Stomach (tissue), 9 donors: ENCODE data around the gene SNCB. TPM values are rescaled to one million over a fixed set of nuclear protein-coding genes. Genes with fewer than 3 reads are reported as not detected.

Source experiments
- DNase-seq, 2 donors: peaks; one replicate each; pipeline versions ENCODE4 v3.0.0 to v3.0.0-alpha.2; 2013 to 2019
- H3K27ac ChIP-seq, 5 donors: fragments of 200-600 bp in 4 of 5; sonication (generic) in 4 of 5; one replicate each; pipeline ENCODE4 v1.5.1; 2013 to 2019; ENCODE audit warnings: mild to moderate bottlenecking in 1 of 5, moderate library complexity in 1 of 5
- H3K27me3 ChIP-seq, 3 donors: fragments of 200-600 bp; sonication (generic); one replicate each; pipeline ENCODE4 v1.5.1; 2017 to 2019; ENCODE audit warnings: mixed run types in 1 of 3
- H3K36me3 ChIP-seq, 4 donors: fragments of 200-600 bp; sonication (generic); 1 replicate in 3 of 4; 2 replicates in 1 of 4; pipeline ENCODE4 v1.5.1; 2016 to 2019
- H3K4me1 ChIP-seq, 4 donors: fragments of 200-600 bp; sonication (generic); one replicate each; pipeline ENCODE4 v1.5.1; 2016 to 2019
- H3K4me3 ChIP-seq, 4 donors: fragments of 200-600 bp; sonication (generic) in 3 of 4; one replicate each; pipeline ENCODE4 v1.5.1; 2016 to 2019; ENCODE audit warnings: mild to moderate bottlenecking in 1 of 4
- H3K9me3 ChIP-seq, 4 donors: fragments of 200-600 bp; sonication (generic); one replicate each; pipeline ENCODE4 v1.5.1; 2016 to 2019
- EP300 ChIP-seq: sonication (generic); formaldehyde crosslinking; IDR thresholded peaks from one replicate; pipeline ENCODE4 v1.6.1; 2017; ENCODE audit warnings: antibody characterized with exemption
- POLR2A ChIP-seq, 4 donors: fragments of 450-650 bp; IDR thresholded peaks; one replicate each; pipeline ENCODE4 v1.6.1; 2016; ENCODE audit warnings: antibody characterized with exemption in 4 of 4, control low read depth in 2 of 4, mild to moderate bottlenecking in 1 of 4, moderate library complexity in 1 of 4
- POLR2AphosphoS5 ChIP-seq, 3 donors: sonication (generic); formaldehyde crosslinking; IDR thresholded peaks; one replicate each; pipeline ENCODE4 v1.6.1; 2016; ENCODE audit warnings: antibody characterized with exemption in 3 of 3
- WGBS, 5 donors: extraction: QIAGEN DNeasy Blood & Tissue Kit in 3 of 5; methylation state at CpG; one replicate each; pipeline versions ENCODE4 v1.1.5 to v1.1.7; 2013 to 2018; 5-methylcytosine and 5-hydroxymethylcytosine counted together
- intact Hi-C: fragments of 100-400 bp; cut with DNase I; formaldehyde crosslinking; loops from one replicate; pipeline ENCODE4 v1.15.1; 2023; ENCODE audit warnings: low total_unique reads
- polyA plus RNA-seq, 3 donors: library from polyadenylated mRNA; stranded (reverse); fragments of 200-250 nt; gene quantifications; one replicate each; pipeline ENCODE4 v1.2.3, GENCODE V29; 2013
- total RNA-seq, 5 donors: library from RNA; depleted of rRNA; stranded (reverse); fragments of >200 nt; gene quantifications; one replicate each; pipeline versions ENCODE4 v1.1.0 to v1.2.3, GENCODE V29; 2014 to 2016
- TF ChIP-seq, protein P1 (sequence below), 7 experiments: fragments of 450-650 bp in 4 of 7; fragments of 200-600 bp in 3 of 7; sonication (generic) in 3 of 7; IDR thresholded peaks; one replicate each; pipeline ENCODE4 v1.5.1; 2016 to 2019; ENCODE audit warnings: antibody characterized with exemption in 7 of 7, control low read depth in 2 of 7, mild to moderate bottlenecking in 1 of 7
- donor health status: healthy with polysubstance abuse.
- donor health status: Bipolar disorder and iron deficiency.
- donor health status: healthy.

The SNCB gene
- total and polyA plus RNA-seq, 8 donors = not detected

DNA sequence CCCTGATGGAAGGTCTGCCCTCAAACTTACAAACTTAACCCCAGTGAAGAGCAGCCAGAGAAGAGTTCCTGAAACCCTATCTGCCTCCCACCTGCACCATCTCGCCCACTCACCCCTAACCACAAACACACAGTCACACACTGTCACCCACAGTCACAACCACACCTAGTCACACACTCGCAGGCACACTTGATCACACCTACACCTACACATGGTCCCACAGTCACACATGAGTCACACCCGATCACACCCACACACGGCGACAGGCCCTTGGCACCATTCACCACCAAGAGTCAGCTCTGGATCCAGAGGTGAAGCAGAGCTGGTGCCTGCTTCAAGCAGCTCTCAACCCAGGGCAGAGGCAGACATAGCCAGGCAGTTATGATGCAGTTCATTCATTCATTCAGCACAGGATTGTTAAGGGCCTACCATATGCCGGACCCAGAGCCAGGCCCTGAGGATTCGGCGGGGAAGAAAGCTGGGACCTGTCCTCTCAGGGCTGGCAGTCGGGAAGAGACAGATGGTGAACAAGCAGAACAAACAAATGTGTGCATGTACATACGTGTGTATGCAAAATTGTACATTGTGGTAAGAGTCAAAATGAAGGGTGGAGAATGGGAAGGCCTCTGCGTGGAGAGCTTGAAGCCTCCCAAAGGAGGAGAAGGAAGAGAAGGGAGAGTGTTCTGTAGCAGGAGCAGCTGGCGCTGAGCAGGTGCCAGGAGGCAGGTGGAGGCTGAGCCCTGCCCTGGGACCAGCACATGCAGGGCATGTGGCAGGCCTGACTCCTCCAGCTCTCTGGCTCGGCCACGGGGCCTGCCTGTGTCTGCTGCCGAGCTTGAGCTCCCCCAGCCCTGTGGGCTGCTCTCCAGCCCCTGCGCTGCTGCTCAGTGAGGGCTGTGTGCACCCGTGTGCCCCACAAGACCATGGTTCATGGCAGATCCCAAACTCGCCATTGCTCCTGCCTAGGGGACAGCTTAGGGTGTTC is 23.4 kb upstream of the SNCB start:
- DNase-seq = peak in 1 of 2 donors; percentile 37
- Histone ChIP-seq H3K27ac (peak overlapping the region in 1 of 5 donors; percentile 25), H3K9me3 (no peaks in the 10 kb centered on the region), H3K27me3 (no peaks in the 10 kb centered on the region), H3K4me3 (no peak overlapping the region), H3K4me1 (peaks cover 13 to 57% (median 19%) of the 10 kb centered on the region in 4 donors), H3K36me3 (peaks cover 0 to 59% (median 56%) of the 10 kb centered on the region in 4 donors)
- intact Hi-C loops = no loop called here
- TF ChIP-seq EP300 = no peak
- WGBS, 5 donors = 74 to 84% (median 78%) methylated on average over 18 of the region's 18 CpGs

DNA sequence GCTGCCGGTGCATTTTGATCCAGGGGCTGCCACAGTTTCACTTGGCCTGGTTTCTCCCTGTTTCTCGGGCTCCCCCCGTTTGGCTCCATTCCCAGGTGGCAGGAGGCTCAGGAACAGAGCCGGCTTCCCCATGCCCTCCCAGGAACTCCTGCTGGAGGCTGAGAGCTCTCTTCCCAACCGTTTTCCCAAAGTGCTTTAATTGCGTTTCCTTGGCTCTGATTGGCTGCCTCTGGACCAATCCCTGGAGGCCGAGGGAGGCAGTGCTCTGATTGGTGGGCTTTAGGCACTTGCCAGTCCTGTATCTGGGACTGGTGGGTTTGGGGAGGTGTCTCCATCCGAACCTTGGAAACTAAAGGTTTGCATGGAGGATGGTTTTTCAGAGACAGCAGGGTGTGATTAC is 21.8 kb upstream of the SNCB start:
- H3K4me3 ChIP-seq = no peak overlapping the region
- H3K27me3 ChIP-seq = no peaks in the 10 kb centered on the region
- 70 to 84% (median 82%) methylated on average over 8 of the region's 8 CpGs for WGBS, 5 donors
- TF ChIP-seq EP300 (no peak), POLR2AphosphoS5 (IDR thresholded peaks at IDR 0.05) (no peak), POLR2A (IDR thresholded peaks at IDR 0.05) (no peak)
- TF ChIP-seq, protein P1, sequence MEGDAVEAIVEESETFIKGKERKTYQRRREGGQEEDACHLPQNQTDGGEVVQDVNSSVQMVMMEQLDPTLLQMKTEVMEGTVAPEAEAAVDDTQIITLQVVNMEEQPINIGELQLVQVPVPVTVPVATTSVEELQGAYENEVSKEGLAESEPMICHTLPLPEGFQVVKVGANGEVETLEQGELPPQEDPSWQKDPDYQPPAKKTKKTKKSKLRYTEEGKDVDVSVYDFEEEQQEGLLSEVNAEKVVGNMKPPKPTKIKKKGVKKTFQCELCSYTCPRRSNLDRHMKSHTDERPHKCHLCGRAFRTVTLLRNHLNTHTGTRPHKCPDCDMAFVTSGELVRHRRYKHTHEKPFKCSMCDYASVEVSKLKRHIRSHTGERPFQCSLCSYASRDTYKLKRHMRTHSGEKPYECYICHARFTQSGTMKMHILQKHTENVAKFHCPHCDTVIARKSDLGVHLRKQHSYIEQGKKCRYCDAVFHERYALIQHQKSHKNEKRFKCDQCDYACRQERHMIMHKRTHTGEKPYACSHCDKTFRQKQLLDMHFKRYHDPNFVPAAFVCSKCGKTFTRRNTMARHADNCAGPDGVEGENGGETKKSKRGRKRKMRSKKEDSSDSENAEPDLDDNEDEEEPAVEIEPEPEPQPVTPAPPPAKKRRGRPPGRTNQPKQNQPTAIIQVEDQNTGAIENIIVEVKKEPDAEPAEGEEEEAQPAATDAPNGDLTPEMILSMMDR (IDR thresholded peaks at IDR 0.05) = no peak
- intact Hi-C loops = no loop called here
- H3K9me3 ChIP-seq = no peaks in the 10 kb centered on the region
- peaks cover 0 to 51% (median 48%) of the 10 kb centered on the region in 4 donors for H3K36me3 ChIP-seq
- H3K4me1 ChIP-seq = peaks cover 19 to 58% (median 22%) of the 10 kb centered on the region in 4 donors
- no peak overlapping the region for H3K27ac ChIP-seq
- DNase-seq = no peak

DNA sequence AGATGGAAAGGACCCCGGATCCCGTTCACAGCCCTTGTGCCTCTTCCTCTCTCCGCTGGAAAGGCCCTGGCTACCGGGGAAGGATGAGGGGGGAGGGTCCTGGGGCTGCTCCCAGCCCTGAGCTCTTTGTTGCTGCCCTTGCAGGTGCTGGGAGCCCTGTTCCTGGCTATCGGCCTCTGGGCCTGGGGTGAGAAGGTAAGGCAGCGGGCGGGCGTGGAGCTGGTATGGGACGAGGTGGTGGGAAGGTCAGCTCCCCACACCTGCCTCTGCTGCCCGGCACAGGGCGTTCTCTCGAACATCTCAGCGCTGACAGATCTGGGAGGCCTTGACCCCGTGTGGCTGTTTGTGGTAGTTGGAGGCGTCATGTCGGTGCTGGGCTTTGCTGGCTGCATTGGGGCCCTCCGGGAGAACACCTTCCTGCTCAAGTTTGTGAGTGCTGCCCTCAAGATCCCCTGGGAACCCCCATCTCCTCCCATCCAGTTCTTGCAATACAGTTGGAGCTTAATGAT is 21.2 kb upstream of the SNCB start:
- DNase-seq = no peak
- no peak overlapping the region for H3K27ac ChIP-seq
- 82 to 93% (median 90%) methylated on average over 15 to 17 of the region's 17 CpGs for WGBS, 5 donors
- peaks cover 19 to 62% (median 26%) of the 10 kb centered on the region in 4 donors for H3K4me1 ChIP-seq
- intact Hi-C loops = no loop called here
- no peaks in the 10 kb centered on the region for H3K9me3 ChIP-seq
- no peak for TF ChIP-seq POLR2AphosphoS5 (IDR thresholded peaks at IDR 0.05)
- TF ChIP-seq POLR2A (IDR thresholded peaks at IDR 0.05) = no peak
- TF ChIP-seq, protein P1 (IDR thresholded peaks at IDR 0.05) = no peak
- TF ChIP-seq EP300 = no peak
- H3K4me3 ChIP-seq = no peak overlapping the region
- H3K36me3 ChIP-seq = peaks cover 0 to 45% (median 42%) of the 10 kb centered on the region in 4 donors
- no peaks in the 10 kb centered on the region for H3K27me3 ChIP-seq

DNA sequence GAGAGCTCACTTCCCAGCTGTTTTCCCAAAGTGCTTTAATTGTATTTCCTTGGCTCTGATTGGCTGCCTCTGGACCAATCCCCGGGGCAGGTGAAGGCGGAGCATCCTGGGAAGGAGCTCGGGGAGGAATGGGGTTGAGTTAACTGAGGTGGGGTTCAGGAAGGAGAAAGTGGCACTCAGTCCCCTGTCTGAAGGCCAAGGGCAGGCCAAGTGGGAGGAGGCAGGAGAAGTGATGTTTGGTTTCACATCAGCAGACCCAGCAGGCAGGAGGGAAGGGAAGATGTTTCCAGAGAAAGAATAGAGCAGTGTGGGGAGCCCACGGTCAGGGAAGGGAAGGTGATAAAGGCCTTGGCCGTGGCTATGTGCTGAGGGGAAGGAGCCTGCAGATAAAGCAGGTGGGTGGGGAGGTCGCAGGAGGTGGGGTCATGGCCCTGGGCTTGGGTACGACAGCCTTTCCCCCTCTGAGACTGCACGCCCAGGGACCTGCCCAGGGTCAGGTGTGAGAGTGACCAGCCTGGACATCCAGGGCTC is 20.1 kb upstream of the SNCB start:
- 63 to 73% (median 67%) methylated on average over 8 of the region's 8 CpGs for WGBS, 5 donors

More for the DNA sequence above, 20.1 kb upstream of the SNCB start:
- Histone ChIP-seq H3K27ac (no peak overlapping the region), H3K27me3 (no peaks in the 10 kb centered on the region), H3K9me3 (no peaks in the 10 kb centered on the region), H3K4me1 (peaks cover 19 to 65% (median 28%) of the 10 kb centered on the region in 4 donors), H3K36me3 (peaks cover 0 to 34% (median 32%) of the 10 kb centered on the region in 4 donors), H3K4me3 (no peak overlapping the region)
- TF ChIP-seq, protein P1 (IDR thresholded peaks at IDR 0.05) = no peak
- TF ChIP-seq POLR2A (IDR thresholded peaks at IDR 0.05) (no peak), POLR2AphosphoS5 (IDR thresholded peaks at IDR 0.05) (no peak), EP300 (no peak)
- intact Hi-C loops = no loop called here
- DNase-seq = no peak
